ENCODE measurements around the gene ZFC3H1.

ZFC3H1 gene

DNA sequence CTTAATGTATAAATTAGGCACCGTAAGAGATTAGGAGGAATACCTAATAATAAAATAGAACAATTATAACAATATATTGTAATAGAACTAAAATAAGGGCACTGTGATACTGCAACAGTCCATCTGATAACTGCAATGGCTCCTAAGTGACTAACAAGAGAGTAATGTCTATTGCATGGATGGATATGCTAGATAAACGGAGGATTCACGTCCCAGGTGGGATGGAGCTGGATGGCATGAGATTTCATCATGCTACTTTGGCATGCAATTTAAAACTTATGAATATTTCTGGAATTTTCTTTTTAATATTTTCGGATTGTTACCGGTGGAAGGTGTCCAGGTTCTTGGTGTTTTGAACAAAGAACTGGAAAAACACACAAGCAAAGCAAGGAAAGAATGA lies 20.0 kb upstream of the ZFC3H1 start:
- no peak for DNase-seq

DNA sequence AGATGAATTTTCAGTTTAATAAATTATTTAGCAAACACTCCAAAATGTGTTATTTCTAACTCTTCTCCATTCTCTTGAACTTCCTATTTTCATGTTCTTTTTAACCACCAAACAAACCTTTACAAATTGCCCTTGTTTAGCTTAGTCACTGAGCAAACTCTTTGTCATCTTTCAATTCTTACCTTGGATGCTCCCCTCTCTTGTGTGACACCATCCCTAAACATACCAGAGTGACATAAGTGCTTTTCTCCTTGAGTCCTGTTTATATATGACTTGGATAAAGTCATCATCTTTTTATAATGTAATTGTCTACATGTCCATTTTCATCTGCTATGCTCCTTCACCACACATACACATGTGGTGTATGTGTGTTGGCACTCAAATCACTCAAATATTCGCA lies 18.8 kb upstream of the ZFC3H1 start:
- DNase-seq: no peak

DNA sequence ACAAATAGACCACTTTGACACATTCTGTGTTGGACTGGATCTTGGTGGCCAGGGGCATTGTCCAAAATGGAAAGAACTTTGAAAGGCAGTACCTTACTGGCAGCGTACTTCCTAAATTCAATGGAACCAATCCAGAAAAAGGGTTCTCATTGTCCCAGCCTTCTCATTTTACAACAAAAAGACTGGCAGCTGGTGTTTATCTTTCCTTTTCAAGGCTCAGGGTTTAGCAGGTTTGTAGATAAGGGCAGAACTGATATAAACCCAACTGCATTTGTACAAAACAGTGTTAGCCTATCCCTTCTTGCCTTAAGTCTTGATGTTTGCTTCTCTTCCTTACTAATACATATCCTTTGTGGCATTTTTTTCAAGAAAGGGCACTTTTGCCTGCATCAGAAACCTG lies 8.2 kb upstream of the ZFC3H1 start:
- no peak for DNase-seq

DNA sequence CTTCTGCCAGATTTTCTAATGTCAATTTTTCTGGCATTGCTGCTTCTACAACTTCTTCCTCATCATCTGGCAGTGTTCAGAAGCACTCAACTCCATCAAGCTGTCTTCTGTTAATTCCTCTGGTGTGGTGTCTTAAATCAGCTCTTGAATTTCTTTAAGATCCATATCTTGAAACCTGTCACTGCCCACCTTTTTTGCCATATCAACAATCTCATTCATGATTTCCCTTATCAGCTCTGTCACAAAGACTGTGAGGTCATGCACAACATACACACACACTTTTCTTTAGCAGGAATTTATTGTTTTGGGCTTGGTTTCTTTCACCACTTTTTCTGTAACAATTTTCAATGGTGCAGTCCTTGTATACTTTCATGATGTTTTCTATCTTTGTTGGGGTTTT lies 7.7 kb upstream of the ZFC3H1 start:
- no peak for DNase-seq

DNA sequence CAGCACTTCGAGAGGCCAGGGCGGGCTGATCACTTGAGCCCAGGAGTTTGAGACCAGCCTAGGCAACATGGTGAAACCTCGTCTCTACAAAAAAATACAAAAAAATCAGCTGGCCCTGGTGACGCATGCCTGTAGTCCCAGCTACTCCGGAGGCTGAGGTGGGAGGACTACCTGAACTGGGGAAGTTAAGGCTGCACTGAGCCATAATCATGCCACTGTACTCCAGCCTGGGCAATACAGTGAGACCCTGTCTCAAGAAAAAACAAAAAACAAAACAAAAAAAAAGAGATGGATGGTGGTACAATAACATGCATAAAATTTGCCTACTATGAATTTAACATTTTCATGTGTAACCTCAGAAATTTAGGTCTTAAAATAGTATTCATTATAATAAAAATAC lies 2.6 kb upstream of the ZFC3H1 start:
- DNase-seq: no peak

DNA sequence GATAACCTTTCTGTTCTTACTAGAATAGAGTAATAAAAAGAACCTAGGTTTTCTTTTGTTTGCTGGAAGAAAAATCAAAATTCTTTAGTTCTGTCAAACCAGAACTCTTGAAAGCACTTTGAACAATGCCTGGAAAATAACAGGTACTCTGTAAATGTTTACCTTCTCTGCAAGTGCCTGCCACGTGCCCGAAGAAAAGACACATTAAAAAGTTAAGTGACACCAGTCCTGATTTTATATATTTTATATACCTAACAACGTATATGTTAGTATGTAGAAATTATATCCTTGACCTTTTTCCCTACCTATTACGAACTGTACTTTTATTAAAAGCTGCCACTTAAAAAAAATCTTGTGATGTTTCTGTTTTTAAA lies 1.4 kb upstream of the ZFC3H1 start:
- no peak for DNase-seq

DNA sequence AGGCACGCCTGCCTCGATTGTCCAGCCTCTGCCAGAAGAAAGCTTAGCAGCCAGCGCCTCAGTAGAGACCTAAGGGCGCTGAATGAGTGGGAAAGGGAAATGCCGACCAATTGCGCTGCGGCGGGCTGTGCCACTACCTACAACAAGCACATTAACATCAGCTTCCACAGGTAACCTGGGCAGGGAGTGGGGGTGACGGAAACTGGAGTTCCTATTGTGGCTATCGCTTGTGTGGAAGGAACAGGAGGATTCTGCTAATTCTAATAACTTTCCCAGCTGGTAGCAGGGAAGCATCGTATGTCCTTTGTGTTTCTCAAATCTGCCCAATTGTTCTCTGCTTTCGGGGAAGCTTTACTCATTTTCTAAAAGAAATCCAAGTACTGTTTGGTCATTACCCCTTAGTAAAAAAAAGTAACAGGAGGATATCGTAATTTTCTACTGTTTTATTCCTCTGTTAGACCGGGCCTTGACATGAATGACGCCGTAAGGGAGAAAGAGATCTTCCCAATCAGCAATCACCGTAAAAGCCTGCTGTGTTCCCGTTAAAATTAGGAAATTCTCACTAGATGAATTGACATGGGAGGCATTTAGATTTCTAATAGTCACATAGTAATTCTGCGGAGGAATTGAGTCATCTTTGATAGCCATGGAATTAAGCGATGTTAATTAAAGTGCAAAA lies 902 bp upstream of the ZFC3H1 start:
- no peak for DNase-seq

DNA sequence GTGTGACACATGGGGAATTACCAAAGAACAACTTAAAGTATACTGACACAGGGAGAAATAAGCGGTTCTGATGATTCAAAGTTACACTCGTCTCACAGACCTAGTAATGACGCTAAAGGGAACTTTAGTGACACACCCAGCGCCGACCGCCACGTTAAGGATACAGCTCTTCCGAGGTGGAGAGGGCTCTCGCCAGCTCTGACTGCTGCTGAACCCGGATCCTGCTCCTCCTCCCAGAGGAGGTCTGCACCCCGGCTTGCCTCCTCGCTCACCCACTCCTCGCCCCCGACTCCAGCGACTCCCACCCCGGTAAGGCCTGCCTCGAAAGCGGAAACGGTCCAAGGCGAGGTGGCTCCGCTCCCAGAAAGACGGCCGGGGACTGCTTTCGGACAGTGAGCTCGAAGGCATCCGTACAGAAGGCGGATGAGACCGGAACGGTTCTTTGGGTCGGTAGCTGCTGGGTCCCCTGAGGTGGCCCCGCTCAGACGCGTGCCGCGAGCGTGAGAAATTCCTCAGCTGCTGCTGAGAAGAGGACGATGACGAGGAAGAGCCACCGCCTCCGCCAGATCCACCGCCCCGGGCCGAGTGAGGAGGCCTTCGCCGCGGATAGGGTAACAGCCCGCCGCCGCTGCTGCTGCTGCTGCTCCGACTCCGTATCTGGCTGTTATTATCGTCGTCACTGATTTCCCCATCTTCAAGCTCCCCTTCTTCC lies 643 bp downstream of the ZFC3H1 start:
- peak; percentile 51 for DNase-seq

DNA sequence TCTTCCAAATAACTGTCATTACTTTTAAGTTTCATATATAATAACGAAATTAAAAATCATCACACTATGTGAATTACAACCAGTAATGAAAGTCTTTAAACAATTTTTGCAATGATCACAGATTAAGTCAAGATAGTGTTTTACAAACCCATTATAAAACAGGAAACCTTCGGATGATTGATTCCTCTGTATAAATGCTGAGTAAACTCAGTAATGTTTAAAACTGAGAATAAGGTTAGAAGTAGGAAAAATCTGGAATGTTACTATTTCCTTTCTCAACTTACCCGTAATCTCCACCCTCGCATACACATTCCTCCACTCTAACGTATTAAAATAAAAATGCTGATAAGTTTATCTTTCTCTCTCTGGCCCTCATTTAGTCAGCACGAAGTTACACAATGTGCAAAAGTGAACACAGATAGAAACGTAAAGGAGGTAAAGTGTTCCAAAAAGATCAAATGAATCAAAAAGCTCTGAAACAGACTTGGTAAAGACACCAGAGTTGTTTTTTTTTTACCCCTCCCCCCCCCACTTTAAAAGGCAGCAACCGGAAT lies 1.6 kb downstream of the ZFC3H1 start:
- no peak for DNase-seq

DNA sequence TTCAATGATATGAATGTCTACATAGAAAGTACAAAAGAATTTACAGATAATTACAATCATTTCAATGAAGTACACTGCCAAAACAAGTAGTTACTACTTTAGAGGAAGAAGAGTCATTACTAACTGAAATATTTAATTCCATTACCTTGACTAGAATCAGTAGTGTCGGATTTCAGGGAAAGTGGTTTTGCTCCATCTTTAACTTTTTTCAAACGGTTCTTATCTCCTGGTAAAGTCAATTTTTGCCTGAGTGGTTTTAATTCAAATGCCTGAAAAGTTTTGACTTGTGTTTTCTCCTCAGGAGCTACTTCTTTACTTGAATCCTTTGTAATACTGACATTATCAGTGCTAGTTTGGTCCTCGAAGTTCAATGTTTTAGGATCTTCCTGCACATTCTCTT lies 6.9 kb downstream of the ZFC3H1 start:
- DNase-seq: no peak

DNA sequence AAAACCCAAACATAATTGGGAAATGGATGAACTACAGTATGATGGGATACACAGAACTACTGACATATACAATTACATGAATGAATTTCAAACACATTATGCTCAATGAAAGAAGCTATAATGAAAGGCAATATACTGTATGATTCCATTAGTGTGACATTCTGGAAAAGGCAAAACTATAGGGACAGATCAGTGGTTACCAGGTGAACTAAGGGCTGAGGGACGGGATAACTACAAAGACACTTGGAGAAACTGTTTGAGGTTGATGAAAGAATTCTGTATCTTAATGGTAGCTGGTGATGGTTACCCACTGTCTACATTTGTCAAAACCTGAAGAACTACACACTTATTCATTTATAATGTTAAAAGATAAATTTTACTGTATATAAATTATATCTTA lies 7.7 kb downstream of the ZFC3H1 start:
- no peak for DNase-seq

DNA sequence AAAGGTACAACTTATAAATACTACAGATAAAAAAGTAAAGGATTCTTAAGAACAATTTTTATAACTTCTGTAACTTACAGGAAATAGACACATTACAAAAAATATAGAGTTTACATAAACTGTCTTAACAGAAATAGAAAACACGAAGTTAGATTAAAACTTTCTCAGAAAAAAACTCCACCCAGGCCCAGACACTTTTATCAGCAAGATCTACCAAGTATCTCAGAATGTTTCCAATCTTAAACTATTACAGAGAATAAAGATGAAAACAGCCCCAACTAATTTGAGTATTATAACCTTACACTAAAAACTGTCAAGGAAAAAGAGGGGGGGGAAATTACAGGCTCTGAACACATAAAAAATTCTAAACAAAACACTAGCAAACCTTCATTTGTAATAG lies 8.2 kb downstream of the ZFC3H1 start:
- DNase-seq: no peak

DNA sequence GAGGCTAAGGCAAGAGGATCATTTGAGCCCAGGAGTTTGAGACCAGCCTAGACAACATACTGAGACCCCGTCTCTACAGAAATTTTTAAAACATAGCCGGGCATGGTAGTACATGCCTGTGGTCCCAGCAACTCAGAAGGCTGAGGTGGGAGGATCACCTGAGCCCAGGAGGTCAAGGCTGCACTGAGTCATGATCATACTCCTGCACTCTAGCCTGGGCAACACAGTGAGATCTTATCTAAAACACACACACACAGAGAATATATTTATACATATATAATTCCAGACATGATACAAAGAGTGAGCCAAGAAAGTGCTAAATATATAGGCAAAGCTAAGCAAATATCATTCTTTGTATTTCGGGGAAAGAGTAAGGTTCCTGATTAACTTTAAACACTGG lies 9.4 kb downstream of the ZFC3H1 start:
- DNase-seq: no peak

DNA sequence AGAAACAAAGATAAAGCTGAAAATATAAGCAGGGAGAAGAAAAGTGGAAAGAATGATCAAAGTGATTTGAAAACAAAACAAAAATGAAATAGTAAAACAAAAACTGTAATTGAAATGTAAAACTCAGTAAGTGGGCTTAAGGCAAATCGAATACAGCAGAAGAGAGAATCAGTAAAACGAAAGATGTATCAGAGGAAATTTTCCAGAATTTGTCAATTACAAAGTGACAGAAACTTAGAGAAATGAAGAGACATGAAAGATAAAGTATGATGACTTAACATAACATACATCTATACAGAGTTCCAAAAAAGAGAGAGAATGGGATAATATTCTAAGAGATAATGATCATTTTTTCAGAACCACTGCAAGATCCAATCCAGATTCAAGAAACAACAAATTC lies 10.5 kb downstream of the ZFC3H1 start:
- no peak for DNase-seq

DNA sequence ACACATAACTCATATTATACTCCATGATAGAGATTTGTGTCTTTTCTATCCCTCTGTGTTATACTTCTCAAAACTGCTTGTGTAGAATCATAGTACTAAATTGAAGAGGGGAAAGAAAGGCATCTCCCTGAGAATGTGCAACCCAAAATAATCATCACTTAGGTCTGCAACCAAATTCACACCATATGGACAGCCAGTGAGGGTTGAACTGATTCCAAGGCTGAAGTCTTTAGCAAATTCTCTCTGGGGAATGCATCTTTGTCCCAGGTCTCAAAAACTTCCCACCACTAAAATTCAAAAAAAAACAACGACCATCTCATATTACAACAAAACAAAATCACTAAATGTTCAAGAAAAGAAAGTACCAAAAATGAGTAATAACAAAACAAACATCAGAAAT lies 11.0 kb downstream of the ZFC3H1 start:
- DNase-seq: no peak

DNA sequence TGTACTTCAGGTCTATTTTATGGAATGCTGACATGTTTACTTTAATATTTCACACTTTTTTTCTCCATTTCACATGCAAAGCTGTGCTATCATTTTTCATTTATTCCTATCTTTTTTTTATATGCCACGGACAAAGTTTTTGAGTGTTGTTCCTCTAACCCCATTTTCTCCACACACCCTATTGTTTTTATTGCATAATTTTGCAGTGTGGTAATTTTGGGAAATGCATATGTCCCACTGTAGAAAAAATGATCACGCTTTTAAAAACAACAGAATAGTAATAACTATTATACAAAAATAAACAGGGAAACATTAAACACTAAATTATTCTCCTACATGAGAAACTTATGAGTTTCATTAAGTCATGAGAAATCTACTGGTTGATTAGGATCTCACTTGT lies 14.2 kb downstream of the ZFC3H1 start:
- no peak for DNase-seq

DNA sequence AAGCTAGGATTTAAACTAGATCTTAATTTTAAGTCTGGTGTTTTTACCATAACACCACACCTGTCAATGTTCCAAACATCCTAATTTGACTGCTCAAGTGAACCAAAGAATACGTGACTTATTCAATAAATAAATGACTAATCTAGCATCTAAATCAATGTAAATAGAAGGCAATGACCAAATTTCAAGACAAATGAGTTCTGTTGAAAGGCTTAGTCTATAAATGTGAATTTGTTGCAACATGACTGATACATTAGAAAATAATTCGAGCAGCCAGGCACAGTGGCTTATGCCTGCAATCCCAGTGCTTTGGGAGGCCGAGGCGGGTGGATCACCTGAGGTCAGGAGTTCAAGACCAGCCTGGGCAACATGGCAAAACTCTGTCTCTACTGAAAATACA lies 15.1 kb downstream of the ZFC3H1 start:
- DNase-seq: no peak

DNA sequence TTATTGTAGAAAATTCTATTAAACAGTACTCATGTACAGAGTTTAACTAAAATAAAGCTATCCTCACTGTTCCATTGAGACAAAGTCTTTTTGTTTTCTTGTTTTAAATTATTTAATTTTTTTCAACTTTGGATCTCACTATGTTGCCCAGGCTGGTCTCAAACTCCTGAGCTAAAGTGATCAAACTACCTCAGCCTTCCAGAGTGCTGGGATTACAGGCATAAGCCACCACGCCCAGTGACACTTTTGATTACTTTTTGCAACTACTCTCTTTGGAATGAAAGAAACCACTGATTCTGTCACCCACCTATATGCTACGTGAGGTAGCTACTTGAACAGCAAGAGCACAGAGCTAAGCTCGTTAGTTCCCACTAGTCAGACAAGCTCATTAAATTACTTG lies 17.1 kb downstream of the ZFC3H1 start:
- no peak for DNase-seq

DNA sequence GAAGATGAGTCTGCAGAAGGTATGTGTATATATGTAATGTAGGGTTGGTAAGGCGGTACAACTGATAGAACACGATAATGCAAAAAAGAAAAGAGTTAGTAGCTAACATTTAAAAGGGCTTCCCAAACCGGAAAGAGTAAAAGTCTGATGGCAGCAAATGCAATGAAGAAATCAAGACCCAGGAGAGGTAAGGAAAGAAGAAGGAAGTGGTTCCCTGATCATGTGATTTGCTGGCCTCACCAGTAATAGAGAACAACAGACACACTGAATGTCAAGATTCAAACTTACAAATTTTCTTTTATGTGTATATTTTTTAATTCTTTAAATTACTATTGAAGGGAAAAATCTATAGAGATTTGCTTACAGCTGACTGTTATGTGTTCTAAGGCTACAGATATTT lies 18.4 kb downstream of the ZFC3H1 start:
- no peak for DNase-seq

DNA sequence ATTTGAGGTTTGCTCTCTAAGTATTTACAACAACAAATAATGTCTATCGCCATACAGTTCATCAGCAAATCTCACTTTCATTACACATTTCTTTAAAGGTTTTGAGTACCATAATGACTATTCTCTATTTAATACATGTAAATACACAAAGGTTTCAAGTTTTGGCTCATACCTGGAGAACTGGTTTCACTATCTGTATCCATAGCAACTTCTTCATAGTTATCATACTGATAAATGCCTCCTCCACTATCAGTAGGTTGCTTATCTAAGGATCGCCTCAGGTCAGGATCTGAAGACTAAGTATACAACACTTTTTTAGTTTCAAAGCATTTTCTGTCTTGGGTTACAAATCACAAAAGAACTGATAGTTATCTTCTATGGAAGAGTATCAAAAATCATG lies 21.4 kb downstream of the ZFC3H1 start:
- DNase-seq: no peak

DNA sequence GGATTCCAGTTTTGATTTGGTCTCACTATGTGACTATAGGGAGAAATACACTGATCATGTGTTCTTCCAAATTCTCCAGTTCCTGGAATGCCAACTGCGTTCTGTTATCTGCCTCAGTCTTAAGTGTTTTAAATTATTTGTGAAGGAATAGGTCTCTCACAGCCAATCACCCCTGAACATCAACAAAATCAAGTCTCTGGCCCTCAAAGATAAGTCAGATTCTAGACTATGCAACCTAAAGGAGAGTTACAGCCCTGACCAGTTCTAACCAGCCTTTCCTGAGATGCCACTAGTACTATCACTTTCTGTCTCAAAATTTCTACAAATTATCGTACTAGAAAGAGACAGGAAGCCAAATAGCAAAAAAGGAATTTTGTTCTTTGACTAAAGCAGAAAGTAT lies 22.3 kb downstream of the ZFC3H1 start:
- DNase-seq: no peak

DNA sequence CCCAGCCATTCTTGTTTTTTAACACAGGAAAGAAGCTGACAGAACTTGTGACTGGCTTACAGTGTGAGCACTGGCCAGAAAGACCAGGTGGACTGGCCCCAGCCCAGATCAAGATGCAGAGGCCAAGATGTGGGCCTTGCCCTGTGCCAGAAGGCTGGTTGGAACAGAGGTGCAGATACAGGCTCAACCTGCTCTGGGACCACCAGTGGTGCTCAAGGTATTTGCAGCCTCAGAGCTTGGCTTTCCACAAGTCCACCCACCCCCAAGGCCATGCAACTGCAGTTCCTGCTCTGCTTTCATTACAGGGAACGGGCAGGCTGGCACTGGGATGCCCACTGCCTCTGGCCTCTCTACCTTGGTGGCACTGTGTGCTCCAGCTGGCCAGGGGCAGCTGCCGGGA lies 23.3 kb downstream of the ZFC3H1 start:
- DNase-seq: no peak

DNA sequence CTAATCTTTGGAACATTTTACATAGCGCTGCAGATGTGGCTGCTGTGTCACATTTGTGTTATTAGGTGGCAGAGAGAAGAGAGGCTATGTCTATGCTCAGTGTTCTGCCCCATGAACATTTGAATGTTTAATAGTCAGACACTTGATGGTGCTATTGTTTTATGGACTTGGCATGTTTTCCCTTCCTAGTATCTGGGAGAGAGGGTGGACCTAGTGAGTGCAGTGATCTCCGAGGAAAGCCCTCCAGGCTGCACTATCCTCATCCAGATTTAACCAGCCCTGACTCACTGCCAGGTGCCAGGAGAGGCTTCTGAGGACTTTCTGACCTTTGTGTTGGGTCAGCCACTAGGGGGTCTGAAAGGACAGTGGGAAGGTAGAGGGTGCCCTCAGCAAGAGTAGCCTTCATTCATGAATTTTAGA lies 24.3 kb downstream of the ZFC3H1 start:
- no peak for DNase-seq

DNA sequence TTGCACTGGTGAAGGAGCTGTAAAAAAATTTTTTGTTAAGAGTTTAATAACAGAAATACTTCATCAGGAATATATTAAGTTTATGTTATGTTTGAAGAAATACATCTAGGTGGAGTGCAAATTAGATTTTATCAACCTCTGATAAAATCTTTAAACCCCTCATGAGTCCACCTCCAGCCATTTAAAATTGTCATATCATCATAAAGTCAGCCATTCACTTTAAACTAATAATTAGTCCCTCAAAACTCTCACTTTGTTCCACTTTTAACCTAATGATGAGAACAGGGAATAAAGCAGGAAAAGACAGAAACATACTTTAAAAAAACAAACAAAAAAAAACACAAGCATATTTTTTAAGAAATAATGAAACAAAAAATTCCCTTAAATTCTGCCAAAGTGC lies 25.1 kb downstream of the ZFC3H1 start:
- no peak for DNase-seq

DNA sequence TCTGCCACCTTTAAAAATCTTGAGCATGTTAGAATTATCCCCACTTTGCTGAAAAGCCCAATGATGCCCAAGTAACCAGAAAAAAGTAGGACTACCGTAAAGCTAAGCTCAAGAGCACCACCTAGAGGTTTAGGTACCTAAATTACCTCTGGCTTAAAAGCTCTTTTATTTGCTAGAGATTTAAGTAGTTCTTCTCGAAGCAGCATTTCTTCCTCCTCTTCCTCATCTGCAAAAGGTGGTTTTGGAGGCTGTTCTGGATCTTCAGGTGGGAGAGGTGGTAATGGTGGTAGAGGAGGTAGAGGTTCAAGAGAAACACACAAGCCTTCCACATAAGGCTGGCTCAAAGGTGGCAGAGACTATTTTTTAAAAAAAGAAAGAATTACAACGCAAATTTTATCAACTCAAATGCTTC lies 26.9 kb downstream of the ZFC3H1 start:
- DNase-seq: no peak
